ENCODE data around the gene CIDEA. TPM values are rescaled to one million over a fixed set of nuclear protein-coding genes. Genes with fewer than 3 reads are reported as not detected.
A peak's percentile ranks its signal among the peaks of the same experiment; 100 is the strongest.

CIDEA gene
- total RNA-seq, 4 donors from 2014 or later: 0.31 to 5.1 (median 0.59) TPM; not detected in 1

DNA sequence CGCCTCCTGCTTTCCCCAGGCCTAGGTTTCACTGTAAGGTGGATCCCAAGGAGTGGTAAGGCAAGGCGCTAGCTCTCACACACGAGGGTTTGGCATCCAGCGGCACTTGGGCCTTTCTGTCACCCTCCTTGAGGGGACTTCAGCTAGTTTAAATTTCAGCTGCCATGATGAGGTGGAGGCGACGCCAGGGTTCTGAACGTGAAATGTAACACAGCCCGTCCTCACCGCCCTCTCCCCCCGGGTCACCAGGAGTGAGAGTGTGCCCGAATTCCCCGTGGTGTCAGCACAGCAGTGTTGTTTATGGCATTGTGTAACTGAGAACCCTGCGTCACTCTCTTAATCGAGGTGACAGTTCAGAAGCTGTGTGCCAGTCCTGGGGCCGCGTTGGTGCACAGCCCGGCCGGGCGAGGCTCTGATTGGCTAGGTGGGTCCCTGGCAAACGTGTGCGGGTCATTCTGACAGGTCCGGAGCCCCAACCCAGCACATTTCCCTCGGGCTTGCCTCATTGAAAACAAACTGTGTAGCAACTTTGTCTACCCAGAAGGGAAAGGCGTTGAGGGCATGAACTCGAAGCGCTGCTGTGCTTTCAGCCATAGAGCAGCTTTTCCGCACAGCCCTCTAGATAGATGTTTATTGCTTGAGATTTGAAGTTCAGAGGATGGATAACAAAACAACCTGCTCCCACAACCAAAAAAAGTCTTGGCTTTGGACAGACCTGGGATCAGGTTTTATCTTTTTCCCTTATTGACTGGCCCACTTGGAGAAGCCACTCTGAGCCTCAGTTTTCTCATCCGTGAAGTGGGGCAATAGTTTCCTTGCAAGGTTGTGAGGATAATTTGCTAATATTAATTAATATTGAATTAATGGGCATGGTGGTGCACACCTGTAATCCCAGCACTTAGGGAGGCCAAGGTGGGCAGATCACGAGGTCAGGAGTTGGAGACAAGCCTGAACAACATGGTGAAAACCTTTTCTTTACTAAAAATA is 4.9 kb downstream of the CIDEA start:
- ATAC-seq: no peak
- Histone ChIP-seq H3K4me3 (no peak overlapping the region), H3K27ac (no peak overlapping the region), H3K4me1 (peaks cover 0 to 11% (median 8%) of the 10 kb centered on the region in 3 donors), H3K9me3 (no peaks in the 10 kb centered on the region), H3K36me3 (no peaks in the 10 kb centered on the region), H3K27me3 (peaks cover 16% of the 10 kb centered on the region)
- TF ChIP-seq POLR2AphosphoS5 (IDR thresholded peaks at IDR 0.05) (no peak), EP300 (IDR thresholded peaks at IDR 0.05) (no peak), POLR2A (IDR thresholded peaks at IDR 0.05) (no peak)
- TF ChIP-seq, protein P1, sequence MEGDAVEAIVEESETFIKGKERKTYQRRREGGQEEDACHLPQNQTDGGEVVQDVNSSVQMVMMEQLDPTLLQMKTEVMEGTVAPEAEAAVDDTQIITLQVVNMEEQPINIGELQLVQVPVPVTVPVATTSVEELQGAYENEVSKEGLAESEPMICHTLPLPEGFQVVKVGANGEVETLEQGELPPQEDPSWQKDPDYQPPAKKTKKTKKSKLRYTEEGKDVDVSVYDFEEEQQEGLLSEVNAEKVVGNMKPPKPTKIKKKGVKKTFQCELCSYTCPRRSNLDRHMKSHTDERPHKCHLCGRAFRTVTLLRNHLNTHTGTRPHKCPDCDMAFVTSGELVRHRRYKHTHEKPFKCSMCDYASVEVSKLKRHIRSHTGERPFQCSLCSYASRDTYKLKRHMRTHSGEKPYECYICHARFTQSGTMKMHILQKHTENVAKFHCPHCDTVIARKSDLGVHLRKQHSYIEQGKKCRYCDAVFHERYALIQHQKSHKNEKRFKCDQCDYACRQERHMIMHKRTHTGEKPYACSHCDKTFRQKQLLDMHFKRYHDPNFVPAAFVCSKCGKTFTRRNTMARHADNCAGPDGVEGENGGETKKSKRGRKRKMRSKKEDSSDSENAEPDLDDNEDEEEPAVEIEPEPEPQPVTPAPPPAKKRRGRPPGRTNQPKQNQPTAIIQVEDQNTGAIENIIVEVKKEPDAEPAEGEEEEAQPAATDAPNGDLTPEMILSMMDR (IDR thresholded peaks at IDR 0.05): no peak
- WGBS, 2 donors (ENCODE audit: low coverage in 1 of 2): 85 to 100% methylated on average over 4 to 6 of the region's 29 CpGs

DNA sequence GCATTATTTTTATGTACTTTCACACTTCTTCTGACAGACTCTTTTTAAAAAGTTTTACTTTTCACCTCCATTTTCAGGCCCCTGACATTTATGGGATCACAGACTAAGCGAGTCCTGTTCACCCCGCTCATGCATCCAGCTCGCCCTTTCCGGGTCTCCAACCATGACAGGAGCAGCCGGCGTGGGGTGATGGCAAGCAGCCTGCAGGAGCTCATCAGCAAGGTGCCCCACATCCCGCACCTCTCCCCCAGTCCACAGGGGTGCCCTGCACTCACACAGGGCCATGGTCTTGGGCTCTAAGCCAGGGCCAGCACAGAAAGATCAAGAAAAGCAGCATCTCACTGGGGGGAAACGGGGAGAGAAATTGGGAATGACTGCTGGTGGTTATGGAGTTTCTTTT is 8.6 kb downstream of the CIDEA start:
- no peak for ATAC-seq
- Histone ChIP-seq H3K9me3 (no peaks in the 10 kb centered on the region), H3K4me3 (no peak overlapping the region), H3K4me1 (no peaks in the 10 kb centered on the region), H3K36me3 (no peaks in the 10 kb centered on the region), H3K27ac (no peak overlapping the region), H3K27me3 (no peaks in the 10 kb centered on the region)
- 93% methylated on average over 3 of the region's 8 CpGs; no CpG with 5 or more reads in 1 of the 2 donors for WGBS, 2 donors (ENCODE audit: low coverage in 1 of 2)
- TF ChIP-seq, protein P1 (IDR thresholded peaks at IDR 0.05): no peak
- TF ChIP-seq EP300 (IDR thresholded peaks at IDR 0.05): no peak
- TF ChIP-seq POLR2AphosphoS5 (IDR thresholded peaks at IDR 0.05): no peak
- TF ChIP-seq POLR2A (IDR thresholded peaks at IDR 0.05): no peak

DNA sequence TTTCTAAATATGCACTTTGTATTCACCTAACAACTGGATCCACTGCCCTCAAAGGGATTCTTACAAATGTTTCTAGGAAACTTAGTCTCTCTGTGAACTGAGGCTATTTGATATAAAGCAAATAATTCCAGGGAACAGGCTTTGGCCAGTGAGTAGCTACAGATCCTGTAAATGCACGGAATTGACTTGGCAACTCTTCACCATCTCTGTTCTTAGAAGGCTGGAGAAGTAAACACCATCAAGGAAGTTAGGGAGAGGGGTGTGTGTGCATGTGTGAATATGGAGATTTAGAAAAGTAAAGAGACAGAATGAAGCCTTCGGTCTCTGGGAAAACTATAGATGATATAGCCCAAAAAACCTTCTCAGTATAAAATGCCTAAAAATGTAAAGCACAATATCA is 10.7 kb downstream of the CIDEA start:
- Histone ChIP-seq H3K4me3 (no peak overlapping the region), H3K27me3 (no peaks in the 10 kb centered on the region), H3K9me3 (no peaks in the 10 kb centered on the region), H3K4me1 (no peaks in the 10 kb centered on the region), H3K36me3 (no peaks in the 10 kb centered on the region), H3K27ac (no peak overlapping the region)
- ATAC-seq: no peak
- TF ChIP-seq, protein P1 (IDR thresholded peaks at IDR 0.05): no peak
- no peak for TF ChIP-seq POLR2AphosphoS5 (IDR thresholded peaks at IDR 0.05)
- no peak for TF ChIP-seq EP300 (IDR thresholded peaks at IDR 0.05)
- TF ChIP-seq POLR2A (IDR thresholded peaks at IDR 0.05): no peak
- 40 to 52% methylated on average over 2 of the region's 2 CpGs for WGBS, 2 donors (ENCODE audit: low coverage in 1 of 2)

DNA sequence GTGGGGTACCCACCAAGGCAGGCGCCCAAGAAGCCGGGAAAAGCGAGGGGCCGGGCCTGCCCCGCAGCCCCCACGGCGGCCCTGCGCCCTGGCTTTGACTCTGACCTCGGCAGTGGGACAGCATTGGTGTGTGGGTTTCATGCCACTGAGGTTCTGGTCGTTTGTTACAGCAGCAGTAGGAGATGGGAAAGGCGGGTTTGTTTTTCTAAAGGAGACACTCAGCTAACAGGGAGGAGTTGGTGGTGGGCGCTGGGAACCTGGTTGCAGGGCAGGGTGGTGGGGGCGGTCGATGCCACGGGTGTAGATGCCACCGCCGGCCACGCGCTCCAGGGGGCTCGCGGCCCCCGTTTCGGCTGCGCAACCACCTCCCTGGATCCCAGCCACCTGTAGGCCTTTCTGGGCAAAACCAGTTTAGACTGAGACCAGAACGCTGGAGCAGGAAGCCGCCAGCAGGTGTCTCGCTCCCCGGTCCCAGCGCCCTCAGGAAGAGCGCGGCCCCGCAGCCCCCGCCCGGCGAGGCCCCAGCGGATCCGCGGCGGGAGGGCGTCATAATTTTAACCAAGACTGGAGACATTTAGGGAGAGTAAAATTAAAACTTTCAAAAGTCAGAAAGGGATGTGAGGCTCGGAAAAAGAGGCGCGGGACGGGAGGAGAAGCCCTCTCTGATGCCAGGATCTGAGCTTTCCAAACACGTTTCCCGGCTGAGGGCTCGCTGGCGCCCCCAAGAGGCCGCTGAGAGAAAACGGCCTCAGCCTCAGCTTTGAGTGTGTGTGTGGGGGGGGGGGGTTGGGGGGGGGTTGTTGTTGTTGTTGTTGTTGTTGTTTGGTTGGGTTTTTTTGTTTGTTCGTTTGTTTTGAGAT is 17.4 kb downstream of the CIDEA start:
- Histone ChIP-seq H3K27me3 (no peaks in the 10 kb centered on the region), H3K9me3 (no peaks in the 10 kb centered on the region), H3K4me1 (peaks cover 0 to 18% (median 5%) of the 10 kb centered on the region in 3 donors), H3K27ac (peak overlapping the region; percentile 8 to 85 (median 75)), H3K36me3 (no peaks in the 10 kb centered on the region), H3K4me3 (peak overlapping the region; percentile 28 to 52)
- TF ChIP-seq, protein P1 (IDR thresholded peaks at IDR 0.05): peak in 3 of 4 experiments; percentile 82 to 86 (median 84)
- TF ChIP-seq POLR2AphosphoS5 (IDR thresholded peaks at IDR 0.05) (peak; percentile 21), EP300 (IDR thresholded peaks at IDR 0.05) (no peak)
- peak; percentile 97 for ATAC-seq
- WGBS, 2 donors (ENCODE audit: low coverage in 1 of 2): 0% methylated on average over 12 of the region's 51 CpGs; no CpG with 5 or more reads in 1 of the 2 donors

Data from gastroesophageal sphincter (tissue), 4 donors.